Duodenal mucosa (tissue), 2 donors: ENCODE results near the gene AKAP8.
"Not testable (repeated sequence)": the region's sequence is repeated elsewhere in the genome, so short reads cannot be mapped to it uniquely, and the experiment has no call there.

Experiments
- H3K27ac ChIP-seq: one replicate; pipeline ENCODE4 v1.7.0; 2013; ENCODE audit warnings: low read depth, low read length
- H3K27me3 ChIP-seq, 2 donors: one replicate each; pipeline ENCODE4 v1.7.0; 2013; ENCODE audit warnings: low read length in 2 of 2, control low read depth in 1 of 2; ENCODE audit not compliant: insufficient read depth in 2 of 2, control insufficient read depth in 1 of 2
- H3K36me3 ChIP-seq, 2 donors: one replicate each; pipeline ENCODE4 v1.7.0; 2013; ENCODE audit warnings: low read length in 2 of 2, control low read depth in 1 of 2; ENCODE audit not compliant: insufficient read depth in 2 of 2, control insufficient read depth in 1 of 2
- H3K4me1 ChIP-seq, 2 donors: one replicate each; pipeline ENCODE4 v1.7.0; 2013; ENCODE audit warnings: low read length in 2 of 2, control low read depth in 1 of 2; ENCODE audit not compliant: insufficient read depth in 2 of 2, control insufficient read depth in 1 of 2
- H3K4me3 ChIP-seq, 2 donors: one replicate each; pipeline ENCODE4 v1.7.0; 2013; ENCODE audit warnings: low read length in 2 of 2, low read depth in 1 of 2
- H3K9ac ChIP-seq, 2 donors: one replicate each; pipeline ENCODE4 v1.7.0; 2013; ENCODE audit warnings: low read length in 2 of 2, low read depth in 1 of 2
- H3K9me3 ChIP-seq, 2 donors: one replicate each; pipeline ENCODE4 v1.7.0; 2013; ENCODE audit warnings: low read length in 2 of 2, control low read depth in 1 of 2; ENCODE audit not compliant: control insufficient read depth in 1 of 2

AKAP8 gene

DNA sequence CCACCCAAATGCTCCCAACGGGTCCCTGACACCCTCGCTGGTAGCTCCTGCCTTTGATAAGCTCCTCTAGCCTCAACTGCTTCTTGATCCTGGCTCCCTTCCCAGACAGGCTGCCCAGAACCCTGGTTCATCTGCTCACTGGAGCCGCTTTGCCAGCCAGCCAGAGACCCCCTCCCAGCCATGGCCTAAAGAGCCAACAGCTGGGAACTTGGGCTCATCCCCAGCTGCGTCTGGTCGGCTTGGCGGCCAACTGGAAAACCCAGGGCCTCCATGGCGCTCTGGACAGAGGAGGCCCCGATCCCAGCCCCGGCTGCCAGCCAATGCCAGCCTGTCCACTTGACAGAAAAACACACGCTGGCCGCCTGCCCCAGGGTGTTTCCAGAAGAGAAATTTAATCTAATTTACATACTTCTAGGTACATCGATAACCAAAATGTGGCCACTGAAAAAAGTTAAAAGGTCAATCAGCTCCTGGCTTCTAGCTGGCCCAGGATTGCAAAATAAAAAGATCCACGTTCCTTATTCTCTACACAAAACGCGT is 42.2 kb upstream of the AKAP8 start:
- Histone ChIP-seq H3K27ac (no peak overlapping the region), H3K27me3 (no peaks in the 10 kb centered on the region), H3K4me1 (peaks cover 13 to 19% of the 10 kb centered on the region in 2 donors), H3K9me3 (peaks cover 0 to 3% of the 10 kb centered on the region in 2 donors), H3K36me3 (peaks cover 17 to 40% of the 10 kb centered on the region in 2 donors), H3K4me3 (no peak overlapping the region), H3K9ac (no peak overlapping the region)

DNA sequence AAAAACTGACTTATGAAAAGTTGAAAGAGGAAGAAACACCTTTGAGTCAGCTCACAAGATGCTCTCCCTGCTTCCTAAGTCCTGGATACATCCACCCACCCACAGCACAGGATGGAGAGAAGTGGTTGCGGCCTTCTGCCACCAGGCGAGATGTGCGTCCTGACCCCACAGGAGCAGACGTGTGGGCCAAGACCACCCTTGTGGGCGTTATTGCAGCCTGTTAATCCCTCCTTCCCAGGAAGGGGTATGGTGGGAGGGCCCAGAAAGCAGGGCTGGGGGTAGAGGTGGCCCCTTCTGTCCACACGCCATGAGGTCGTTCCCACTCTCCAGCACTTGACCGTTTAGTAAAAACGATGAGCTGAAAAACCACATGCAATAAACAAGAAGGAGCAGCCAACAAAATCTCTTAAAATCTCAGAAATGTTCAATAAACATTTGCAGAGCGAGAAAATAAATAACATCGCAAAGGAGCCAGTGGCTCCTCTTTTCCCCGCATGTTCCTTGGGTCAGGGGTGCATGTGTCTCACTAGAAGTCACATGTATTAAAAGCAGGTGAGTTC is 41.6 kb upstream of the AKAP8 start:
- Histone ChIP-seq H3K9ac (no peak overlapping the region), H3K27ac (no peak overlapping the region), H3K4me1 (peaks cover 19 to 24% of the 10 kb centered on the region in 2 donors), H3K9me3 (peaks cover 0 to 3% of the 10 kb centered on the region in 2 donors), H3K36me3 (peaks cover 15 to 38% of the 10 kb centered on the region in 2 donors), H3K27me3 (no peaks in the 10 kb centered on the region), H3K4me3 (no peak overlapping the region)

DNA sequence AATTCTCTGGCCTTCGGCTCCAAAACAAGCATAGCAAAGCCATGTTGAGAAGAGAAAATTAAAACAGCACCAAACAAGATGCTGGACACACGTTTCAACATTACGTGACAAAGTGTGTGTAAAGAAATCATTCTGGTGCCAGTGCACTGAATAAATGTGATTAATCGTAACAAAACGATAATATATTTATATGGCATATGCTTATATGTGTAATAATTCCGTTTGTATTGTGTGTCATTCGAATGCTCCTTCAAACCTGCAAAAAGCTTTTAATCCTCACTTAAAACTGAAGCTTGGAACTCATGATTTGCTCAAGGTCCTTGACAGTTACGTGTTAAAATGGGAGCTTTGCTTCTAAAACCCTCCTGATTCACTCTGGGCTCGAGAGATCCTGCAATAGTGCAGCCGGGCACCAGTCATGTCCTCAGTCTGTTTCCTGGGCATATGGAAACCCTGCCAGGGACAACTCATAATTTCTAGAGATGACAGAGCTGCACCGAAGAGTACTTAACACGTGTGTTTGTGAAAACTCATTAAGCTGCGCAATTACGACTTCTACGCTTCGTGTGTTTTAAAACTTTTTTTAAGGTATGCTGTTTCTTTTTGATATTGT is 39.9 kb upstream of the AKAP8 start:
- Histone ChIP-seq H3K4me1 (peaks cover 20 to 24% of the 10 kb centered on the region in 2 donors), H3K4me3 (peak overlapping the region; percentile 65 to 66), H3K27ac (no peak overlapping the region), H3K36me3 (peaks cover 12 to 26% of the 10 kb centered on the region in 2 donors), H3K9ac (peak overlapping the region; percentile 18 to 48), H3K27me3 (no peaks in the 10 kb centered on the region), H3K9me3 (peaks cover 0 to 3% of the 10 kb centered on the region in 2 donors)

DNA sequence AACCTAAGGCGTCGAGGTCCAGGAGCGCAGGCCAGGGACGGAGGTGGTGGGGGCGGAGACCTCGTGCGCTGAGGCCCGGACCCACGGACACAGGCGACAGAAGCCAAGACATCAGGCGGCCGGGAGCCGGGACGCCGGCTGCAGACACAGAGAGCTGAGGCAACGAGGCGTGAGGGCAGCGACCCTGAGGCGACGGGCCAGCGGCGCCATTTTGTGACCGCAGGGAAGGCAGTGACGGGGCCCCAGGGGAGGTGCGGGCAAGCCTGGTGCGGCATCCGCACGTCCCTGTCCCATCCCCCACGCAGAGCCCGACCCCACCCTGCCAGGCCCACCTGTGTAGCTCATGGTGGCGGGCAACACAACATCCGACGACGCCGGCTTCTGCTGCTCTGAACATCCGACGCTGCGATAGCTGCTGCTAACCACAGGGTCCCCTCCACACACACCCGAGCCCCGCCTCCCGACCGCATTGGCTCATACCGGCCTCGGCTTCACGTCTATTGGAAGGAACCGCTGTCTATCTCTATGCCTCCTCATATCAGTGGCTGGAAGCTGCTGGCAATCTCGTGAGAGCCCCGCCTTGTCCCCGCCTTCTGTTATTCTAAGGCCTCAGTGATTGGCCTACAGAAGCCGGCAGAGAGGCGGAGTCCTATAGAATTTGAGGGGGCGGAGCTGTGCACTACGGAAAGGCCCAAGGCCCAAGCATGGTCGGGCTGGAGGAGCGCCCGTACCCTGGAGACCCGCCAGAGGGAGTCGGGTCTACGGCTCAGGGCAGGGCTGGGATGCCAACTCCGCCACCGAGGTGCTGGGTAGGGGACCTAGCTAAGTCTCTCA is 39.2 kb upstream of the AKAP8 start, which contains the start of gene AKAP8L:
TSS of gene AKAP8L (minus strand) at position 410 of the 834 bp plus-strand sequence. CDS start at position 345, 65 bp downstream.
- Histone ChIP-seq H3K27ac (peak within 1 kb of the TSS; percentile 39), H3K9me3 (peaks cover 0 to 3% of the 10 kb centered on the region in 2 donors), H3K36me3 (peaks cover 9 to 20% of the 10 kb centered on the region in 2 donors), H3K27me3 (no peaks in the 10 kb centered on the region), H3K4me3 (peak within 1 kb of the TSS; percentile 92 to 99), H3K9ac (peak within 1 kb of the TSS; percentile 81 to 94), H3K4me1 (peaks cover 20 to 24% of the 10 kb centered on the region in 2 donors)

DNA sequence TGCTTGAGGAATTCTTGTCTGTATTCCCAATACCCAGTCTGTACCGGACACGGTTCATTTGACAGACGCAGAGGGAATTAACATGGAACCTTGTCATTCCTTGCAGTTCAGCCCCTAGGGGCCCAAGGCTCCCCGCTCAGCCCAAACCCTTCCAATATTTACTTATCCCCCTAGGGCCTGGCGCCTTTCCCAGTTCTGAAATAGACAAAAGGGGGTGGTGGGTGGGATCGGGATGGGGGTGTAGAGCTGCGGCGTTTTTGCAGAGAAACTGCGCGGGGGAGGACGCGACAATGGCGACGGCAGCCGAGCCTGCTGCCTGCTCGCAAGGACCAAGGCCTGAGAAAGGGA is 38.6 kb upstream of the AKAP8 start:
- Histone ChIP-seq H3K9me3 (no peaks in the 10 kb centered on the region), H3K4me1 (peaks cover 20 to 27% of the 10 kb centered on the region in 2 donors), H3K4me3 (peak overlapping the region; percentile 92 to 99), H3K36me3 (peaks cover 3 to 14% of the 10 kb centered on the region in 2 donors), H3K27ac (peak overlapping the region; percentile 39), H3K27me3 (no peaks in the 10 kb centered on the region), H3K9ac (peak overlapping the region; percentile 81 to 94)

DNA sequence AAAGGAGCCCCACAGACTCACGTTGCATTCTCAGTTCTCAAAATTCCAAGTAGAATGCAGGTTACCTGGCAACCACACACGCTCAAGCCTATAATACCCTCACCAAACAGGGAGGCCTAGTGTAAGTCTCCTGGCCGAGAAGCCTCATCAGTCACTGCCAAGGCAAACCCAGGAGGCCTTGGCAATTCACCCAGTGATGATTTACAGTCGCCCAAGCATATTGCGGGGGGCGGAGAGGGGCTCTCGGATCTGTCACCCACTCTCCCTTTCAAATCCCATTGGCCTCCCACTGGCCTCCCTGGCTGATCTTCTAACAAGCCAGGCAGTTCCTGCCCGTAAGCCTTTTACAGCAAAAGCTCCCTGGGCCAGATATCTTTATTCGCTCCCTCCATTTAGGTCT is 38.1 kb upstream of the AKAP8 start:
- no peaks in the 10 kb centered on the region for H3K9me3 ChIP-seq
- H3K36me3 ChIP-seq, result peaks cover 0 to 9% of the 10 kb centered on the region in 2 donors
- H3K9ac ChIP-seq, result peak overlapping the region; percentile 81 to 94
- no peak overlapping the region for H3K27ac ChIP-seq
- no peaks in the 10 kb centered on the region for H3K27me3 ChIP-seq
- peaks cover 20 to 27% of the 10 kb centered on the region in 2 donors for H3K4me1 ChIP-seq
- H3K4me3 ChIP-seq, result peak overlapping the region; percentile 92 to 99

DNA sequence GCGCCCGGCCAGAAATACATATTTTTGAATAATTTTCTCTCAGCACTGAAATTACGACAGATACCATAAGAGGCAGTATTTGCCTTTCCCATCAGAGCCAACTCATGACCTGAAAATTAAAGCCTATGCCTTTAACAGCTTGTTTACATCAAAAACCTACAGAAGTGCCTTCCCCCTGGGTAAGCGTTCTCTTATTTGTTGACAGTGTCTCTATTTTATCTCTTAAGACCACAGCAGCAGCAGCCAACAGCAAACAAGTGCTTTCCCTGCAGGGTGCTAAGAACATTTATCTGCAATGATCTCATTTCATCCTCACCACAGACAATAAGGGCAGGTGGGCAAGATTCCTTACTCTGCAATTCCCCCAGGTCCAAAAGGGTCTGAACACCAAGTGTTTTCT is 33.2 kb upstream of the AKAP8 start:
- Histone ChIP-seq H3K4me1 (peaks cover 17 to 18% of the 10 kb centered on the region in 2 donors), H3K9me3 (no peaks in the 10 kb centered on the region), H3K27ac (no peak overlapping the region), H3K27me3 (no peaks in the 10 kb centered on the region), H3K4me3 (no peak overlapping the region), H3K36me3 (peaks cover 13% of the 10 kb centered on the region in 2 donors), H3K9ac (no peak overlapping the region)

DNA sequence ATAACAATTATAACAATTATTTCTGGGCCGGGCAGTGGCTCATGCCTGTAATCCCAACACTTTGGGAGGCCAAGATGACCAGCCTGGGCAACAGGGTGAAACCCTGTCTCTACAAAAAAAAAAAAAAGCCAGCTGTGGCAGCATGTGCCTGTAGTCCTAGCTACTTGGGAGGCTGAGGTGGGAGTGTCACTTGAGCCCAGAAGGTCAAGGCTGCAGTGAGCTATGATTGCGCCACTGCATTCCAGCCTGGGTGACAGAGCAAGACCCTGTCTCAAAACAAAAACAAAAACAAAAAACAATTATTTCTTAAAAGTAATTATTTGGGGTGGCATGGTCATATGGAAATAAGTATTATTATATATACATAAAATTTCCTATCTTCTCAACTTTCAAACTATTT is 31.8 kb upstream of the AKAP8 start:
- not testable (repeated sequence) for H3K9ac ChIP-seq, H3K4me1 ChIP-seq, H3K27me3 ChIP-seq, H3K9me3 ChIP-seq, H3K4me3 ChIP-seq, H3K27ac ChIP-seq
- H3K36me3 ChIP-seq, result peaks cover 11 to 13% of the 10 kb centered on the region in 2 donors

DNA sequence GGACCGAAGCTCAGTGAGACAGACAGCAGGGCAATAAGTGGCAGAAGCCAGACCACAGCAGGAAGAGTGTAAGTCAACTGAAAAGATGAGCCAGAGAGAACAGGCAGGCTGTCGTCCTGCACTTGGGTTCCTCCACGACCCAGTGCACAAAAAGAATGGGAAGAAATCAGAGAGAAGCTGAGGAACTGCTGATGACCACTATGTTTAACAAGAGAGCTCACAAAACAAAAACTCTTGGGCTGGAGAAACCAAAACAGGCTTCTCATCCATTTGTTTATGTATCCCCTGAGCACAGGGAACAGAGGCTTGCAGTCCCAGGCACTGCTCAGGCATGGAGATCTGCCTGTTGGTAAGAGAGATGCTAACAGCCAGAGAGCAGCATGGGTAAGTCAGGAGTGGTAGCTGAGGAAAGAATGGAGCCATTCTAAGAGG is 25.2 kb upstream of the AKAP8 start:
- Histone ChIP-seq H3K27me3 (no peaks in the 10 kb centered on the region), H3K36me3 (peaks cover 45 to 58% of the 10 kb centered on the region in 2 donors), H3K4me1 (peaks cover 11 to 12% of the 10 kb centered on the region in 2 donors), H3K27ac (no peak overlapping the region), H3K9ac (no peak overlapping the region), H3K4me3 (no peak overlapping the region), H3K9me3 (no peaks in the 10 kb centered on the region)
